ENCODE measurements around the gene APMAP.
A peak's percentile ranks its signal among the peaks of the same experiment; 100 is the strongest.

APMAP gene, protein sequence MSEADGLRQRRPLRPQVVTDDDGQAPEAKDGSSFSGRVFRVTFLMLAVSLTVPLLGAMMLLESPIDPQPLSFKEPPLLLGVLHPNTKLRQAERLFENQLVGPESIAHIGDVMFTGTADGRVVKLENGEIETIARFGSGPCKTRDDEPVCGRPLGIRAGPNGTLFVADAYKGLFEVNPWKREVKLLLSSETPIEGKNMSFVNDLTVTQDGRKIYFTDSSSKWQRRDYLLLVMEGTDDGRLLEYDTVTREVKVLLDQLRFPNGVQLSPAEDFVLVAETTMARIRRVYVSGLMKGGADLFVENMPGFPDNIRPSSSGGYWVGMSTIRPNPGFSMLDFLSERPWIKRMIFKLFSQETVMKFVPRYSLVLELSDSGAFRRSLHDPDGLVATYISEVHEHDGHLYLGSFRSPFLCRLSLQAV

GRCh38 chr20:24992487-24993205, at the start of gene APMAP:
Gene APMAP (minus strand): TSS chr20:24992751. CDS start chr20:24992688, 63 bp downstream.
- peak; percentile 98 for DNase-seq

GRCh38 chr20:25041813-25042530, 49.4 kb upstream of the APMAP start:
- no peak for DNase-seq

DNA sequence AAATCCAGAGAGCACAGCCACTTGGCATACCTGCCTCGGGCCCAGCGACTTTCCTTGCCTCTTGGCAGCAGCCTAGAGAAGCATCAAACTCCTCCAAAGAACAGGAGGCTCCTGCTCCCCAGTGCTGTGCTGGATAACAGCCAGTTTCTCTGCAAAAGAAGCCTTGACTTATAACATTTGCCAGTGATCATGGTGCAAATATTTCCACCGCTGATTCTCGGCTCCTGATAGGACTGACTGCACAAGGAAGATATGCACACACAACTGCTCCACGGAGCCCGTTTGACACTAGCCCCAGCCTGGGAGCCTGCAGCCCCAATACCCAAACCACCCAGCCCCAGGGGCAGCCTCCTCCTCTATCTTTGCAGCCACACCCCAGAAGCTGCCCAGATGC, 47.9 kb upstream of the APMAP start:
- DNase-seq: no peak

DNA sequence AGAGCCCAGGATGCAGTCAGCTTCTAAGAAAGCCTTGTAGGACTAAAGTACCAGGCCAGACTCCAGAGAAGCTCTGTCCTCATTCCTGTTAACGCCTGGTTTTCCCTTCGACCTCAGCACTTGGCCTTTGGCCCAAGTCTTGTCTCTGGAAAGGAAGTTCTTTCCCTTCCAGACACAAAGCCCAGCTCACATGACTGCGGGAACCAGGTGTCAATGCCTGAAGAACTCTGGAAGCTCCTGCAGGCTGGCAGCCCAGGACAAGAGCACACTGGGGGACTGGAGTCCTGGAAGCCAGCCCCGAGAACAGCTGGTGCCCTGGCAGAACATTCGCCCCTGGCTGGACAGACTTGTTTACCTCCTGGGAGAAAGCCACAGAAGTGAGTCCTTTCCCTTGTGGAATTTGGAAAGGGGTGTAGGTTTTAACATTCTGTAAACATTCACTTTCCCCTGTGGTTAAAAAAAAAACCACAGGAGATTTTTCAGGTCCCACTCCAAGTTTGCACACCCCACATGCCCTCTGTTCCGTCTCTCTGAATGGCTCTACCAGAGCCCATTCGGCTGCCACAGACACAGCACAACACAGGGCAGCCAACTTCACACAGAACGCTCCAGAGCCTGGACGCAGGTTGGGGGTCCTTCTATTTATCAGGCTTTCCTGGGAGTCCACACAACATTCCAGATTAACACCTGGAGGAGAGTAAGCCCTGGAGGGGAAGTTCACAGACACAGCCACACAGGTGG, 47.3 kb upstream of the APMAP start:
- DNase-seq: no peak

DNA sequence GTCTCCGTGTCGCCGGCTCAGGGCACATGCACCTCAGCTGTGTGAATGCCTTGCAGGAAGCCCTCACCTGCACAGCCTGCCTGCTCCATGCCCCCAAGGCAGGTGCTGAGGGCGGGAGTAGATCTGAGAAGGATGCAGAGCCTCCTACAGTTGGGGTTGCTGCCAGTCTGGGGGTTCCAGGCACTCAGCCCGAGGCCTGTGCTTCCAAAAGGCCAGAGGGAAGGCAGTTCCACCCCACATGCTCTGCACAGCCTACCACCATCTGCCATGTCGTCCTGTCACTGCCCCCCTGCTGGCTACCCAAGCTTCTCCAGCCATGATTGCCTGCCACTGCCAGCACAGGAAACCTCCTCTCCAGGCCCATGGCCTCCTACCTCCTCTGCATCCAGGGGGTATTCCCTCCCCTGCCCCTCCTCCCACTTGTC, 46.1 kb upstream of the APMAP start:
- no peak for DNase-seq

DNA sequence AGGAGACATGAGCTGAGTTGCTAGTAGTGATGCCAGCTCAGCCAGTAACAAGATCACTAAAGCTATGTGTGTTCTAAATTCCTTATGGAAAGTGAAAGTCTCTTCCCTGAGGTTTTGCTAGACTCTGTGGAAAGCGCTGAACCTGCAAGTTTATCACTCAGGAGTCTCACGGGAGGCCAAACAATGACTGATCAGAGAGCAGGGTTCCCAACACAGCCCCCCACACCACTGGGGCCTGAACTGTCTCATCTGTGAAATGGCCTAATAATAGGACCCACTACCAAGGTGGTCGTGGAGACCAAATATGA, 45.5 kb upstream of the APMAP start:
- DNase-seq: no peak

DNA sequence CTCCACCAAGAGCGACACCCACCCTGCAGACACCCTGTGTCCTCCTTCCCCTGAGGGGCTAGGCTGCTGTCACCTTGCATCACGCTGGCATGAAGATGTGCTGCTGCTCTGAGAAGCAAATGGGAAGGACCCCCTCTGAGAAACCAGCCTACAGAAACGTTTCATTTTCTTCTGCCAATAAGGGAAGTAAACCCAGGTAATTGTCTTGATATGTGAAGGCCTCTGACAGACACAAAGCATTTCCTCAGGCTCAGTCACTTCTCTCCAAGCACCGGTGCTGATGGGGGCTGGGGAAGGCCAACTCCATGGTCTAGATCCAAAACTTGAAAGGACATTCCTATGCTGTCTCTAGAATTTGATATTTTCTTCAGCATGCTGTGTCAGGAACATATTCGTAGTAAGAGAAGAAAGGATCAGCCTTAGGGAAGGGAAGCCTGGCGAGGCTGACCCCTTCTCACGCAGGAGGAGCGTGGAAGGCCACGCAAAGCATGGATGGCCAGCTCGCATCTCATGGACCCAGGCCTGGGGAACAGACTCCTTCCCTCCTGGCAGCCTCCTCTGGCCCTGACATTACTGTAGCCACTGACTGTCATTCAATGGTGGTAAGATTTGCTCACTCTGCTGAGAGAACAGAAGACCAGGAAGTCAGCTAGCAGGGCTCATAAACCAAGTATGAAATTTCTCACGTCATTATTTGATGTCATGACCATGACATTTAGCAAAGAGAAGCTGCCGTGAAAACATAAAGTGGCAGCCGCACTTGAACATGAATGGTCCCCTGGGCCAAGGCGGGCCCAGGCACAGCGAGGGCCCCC, 44.9 kb upstream of the APMAP start:
- DNase-seq: no peak

DNA sequence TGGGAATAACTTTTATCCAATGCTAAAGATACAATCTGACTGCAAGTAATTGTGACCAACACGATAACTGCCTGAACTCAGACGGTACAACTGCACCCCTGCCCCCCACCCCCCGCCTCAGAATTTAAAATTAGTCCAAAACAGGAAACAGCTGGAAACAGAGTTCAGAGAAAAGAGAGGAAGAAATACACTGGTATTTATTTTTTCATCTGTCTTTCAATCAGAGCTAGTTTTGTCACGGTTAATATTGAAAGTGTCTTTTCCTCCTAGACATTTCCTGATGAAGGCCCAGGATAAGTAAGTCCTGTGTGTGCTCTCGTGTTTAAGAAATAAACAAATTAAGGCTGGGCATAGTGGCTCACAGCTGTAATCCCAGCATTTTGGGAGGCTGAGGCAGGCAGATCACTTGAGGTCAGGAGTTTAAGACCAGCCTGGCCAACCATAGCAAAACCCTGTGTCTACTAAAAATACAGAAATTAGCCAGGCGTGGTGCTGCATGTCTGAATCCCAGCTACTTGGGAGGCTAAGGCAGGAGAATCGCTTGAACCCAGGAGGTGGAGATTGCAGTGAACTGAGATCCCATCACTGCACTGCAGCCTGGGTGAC, 43.9 kb upstream of the APMAP start:
- no peak for DNase-seq

- no peak for DNase-seq
Observed at GRCh38 chr20:25035921-25036320, 43.4 kb upstream of the APMAP start.

DNA sequence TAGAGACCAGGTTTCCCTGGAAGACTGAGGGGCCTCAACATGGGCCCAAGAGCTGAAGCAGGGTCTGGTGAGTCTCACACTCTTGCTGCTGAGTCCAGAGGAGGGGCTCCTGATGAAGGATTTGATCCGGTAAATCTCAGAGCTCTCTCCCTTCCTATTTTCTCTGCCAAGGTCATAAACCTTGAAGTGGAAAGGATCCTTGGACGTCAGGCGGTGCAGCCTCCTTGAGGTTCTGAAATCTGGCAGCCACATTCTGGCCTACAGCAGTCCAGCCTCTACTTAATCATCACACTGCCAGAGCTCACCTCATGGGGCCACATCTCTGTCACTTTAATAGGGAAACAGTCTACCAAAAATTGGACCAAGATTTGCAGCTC, 41.4 kb upstream of the APMAP start:
- DNase-seq: no peak

DNA sequence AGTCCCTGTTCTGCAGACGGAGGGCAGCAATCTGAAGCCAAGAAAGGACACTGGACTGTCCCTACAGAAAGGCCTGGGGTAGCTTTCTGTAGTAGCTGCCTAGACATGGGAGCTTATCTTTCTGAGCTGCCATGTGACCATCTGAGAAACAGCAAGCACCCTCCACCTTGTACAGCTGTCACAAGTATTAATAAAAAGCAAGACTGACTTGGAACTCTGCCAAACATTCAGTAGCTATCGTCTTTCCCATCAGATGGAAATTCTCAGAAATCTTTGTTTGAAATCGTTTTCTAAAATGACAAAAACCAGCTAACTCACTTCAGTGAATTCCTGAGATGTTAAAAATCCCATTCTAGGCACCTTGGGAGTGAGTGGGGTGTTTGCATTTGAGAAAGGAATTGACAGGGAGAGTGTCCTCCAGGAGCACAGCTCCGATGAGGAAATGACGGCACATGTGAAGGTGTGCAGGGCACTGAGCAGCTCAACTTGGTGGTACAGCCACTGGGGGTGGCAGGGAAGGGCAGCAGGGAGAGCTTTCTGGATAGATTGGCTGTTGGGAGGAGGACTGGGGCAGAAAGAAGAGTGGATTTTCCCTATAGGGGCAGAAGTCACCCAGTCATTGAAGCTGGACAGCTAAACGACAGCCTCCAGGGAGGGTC, 40.8 kb upstream of the APMAP start:
- no peak for DNase-seq

GRCh38 chr20:25032478-25033264, 40.1 kb upstream of the APMAP start:
- no peak for DNase-seq

DNA sequence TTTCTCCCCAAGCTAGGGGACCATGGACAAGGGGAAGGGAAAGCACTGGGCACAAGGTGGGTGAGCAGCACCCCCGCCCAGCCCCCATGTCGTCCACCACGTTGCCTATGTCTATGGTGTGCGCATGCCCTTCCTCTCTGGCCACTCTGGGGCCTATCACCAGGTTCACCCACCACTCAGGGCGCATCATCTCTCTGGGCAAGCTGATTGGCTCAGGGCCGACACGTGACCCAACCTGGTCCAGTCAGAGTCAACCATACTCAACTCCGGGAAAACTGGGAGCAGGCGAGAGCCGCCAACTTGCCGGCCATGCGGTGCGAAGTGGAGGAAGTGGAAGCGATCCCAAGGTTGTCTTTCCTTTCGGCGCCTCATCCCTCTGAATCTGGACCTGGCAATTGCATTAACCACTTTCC, 39.5 kb upstream of the APMAP start:
- DNase-seq: no peak

- no peak for DNase-seq
Observed at GRCh38 chr20:25031241-25031640, 38.7 kb upstream of the APMAP start.

- no peak for DNase-seq
Observed at GRCh38 chr20:25030649-25031207, 38.2 kb upstream of the APMAP start.

DNA sequence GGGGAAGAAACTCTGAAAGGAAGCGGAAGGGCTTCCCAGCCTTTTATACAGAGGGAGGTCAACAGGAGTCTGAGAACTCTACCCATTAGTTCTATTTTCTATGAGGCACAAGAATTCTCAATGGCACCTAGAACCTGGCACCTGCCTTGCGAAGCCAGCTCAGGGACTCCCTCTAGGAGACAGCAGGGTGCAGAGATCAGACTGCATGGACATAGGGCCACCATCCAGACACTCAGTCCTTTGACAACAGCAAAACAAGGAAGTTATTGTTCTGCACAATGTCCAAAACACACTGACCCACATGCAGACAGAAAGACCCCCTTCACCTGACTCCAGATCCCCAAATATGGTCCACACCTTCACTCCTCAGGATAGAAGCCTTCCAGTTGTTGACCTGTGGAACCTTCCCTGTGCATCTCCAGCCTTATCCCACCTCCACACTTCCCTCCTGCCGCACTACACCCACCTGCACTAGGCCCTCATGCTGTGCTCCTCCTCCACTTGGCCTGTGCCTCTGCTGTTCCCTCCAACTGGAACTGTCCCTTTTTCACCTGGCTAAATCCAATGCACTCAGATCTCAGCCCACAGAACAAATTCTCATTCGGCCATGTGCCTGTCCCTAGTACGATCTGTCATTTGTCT, 37.6 kb upstream of the APMAP start:
- DNase-seq: no peak

GRCh38 chr20:25025986-25026605, 33.5 kb upstream of the APMAP start:
- no peak for DNase-seq

DNA sequence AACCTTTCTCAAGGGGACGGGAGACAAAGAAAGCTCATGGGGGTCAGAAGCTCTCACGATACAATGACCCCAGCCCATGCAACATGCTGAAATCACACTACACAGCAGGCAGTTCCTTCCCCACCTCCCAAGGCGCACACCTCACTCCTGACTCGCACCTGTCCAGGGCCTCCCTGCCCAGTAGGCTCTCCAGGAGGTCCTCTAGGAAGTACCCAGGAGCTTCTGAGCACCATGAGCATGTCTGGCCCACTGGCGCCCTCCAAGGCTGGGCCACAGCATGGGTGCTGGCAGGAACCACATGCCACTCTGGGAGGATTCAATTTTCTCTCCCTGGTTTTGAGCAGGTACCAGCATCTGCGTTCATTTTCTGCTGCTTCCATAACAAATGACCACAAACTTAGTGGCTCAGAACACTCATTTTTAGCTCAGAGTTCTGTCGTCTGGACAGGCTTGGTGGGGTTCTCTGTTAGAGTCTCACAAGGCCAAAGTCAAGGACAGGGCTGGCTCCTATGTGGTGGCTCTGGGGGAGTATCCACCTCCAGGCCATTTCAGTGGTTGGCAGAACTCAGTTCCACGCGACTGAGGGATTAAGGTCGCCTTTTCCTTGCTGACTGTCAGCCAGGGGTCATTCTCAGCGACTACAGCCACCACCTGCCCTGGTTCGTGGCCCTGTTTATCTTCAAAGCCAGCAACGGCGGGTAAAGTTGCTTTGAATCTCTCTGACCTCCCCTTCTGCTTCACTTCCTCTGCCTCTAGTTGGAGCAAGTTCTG, 32.7 kb upstream of the APMAP start:
- DNase-seq: no peak

Data from stimulated activated CD8-positive, alpha-beta memory T cell treated with anti-CD3 and anti-CD28 coated beads, Interleukin-4, amount 100 ng/mL, for 48 hours (primary cell).